Right lobe of liver (tissue), 6 donors: ENCODE measurements around the gene ZBTB4. TPM values are rescaled to one million over a fixed set of nuclear protein-coding genes. Genes with fewer than 3 reads are reported as not detected.

ENCODE experiments used
- ATAC-seq, 4 donors: fragments of 200-7000 bp; cut with Tn5 transposase; one replicate each; pipeline ENCODE4 v1.9.1; 2020; ENCODE audit warnings: mild to moderate bottlenecking in 4 of 4, moderate library complexity in 4 of 4
- DNase-seq, 3 donors: peaks; one replicate each; pipeline ENCODE4 v3.0.0-alpha.2; 2020
- H3K27ac ChIP-seq, 3 donors: fragments of 200-600 bp; one replicate each; pipeline ENCODE4 v1.8.0; 2022
- H3K27me3 ChIP-seq, 2 donors: fragments of 200-600 bp; one replicate each; pipeline ENCODE4 v1.8.0; 2022
- H3K36me3 ChIP-seq, 4 donors: fragments of 200-600 bp; sonication (generic) in 1 of 4; one replicate each; pipeline versions ENCODE4 v1.5.1 to v1.8.0; 2017 to 2022; ENCODE audit warnings: control low read depth in 1 of 4
- H3K4me1 ChIP-seq, 4 donors: fragments of 200-600 bp; sonication (generic) in 1 of 4; one replicate each; pipeline versions ENCODE4 v1.5.1 to v1.8.0; 2017 to 2022; ENCODE audit warnings: control low read depth in 1 of 4
- H3K4me3 ChIP-seq, 3 donors: fragments of 200-600 bp; one replicate each; pipeline ENCODE4 v1.8.0; 2022
- H3K9me3 ChIP-seq, 4 donors: fragments of 200-600 bp; sonication (generic) in 1 of 4; one replicate each; pipeline versions ENCODE4 v1.5.1 to v1.8.0; 2017 to 2022; ENCODE audit warnings: control low read depth in 1 of 4
- POLR2A ChIP-seq: fragments of 450-650 bp; IDR thresholded peaks from one replicate; pipeline ENCODE4 v1.6.1; 2017; ENCODE audit warnings: antibody characterized with exemption, mild to moderate bottlenecking
- WGBS: methylation state at CpG from one replicate; pipeline ENCODE4 v1.1.6; 2018; ENCODE audit warnings: low coverage, low lambda C conversion rate; ENCODE audit not compliant: insufficient coverage; ENCODE audit errors: missing lambda C conversion rate; 5-methylcytosine and 5-hydroxymethylcytosine counted together
- intact Hi-C, 2 donors: fragments of 100-400 bp; cut with DNase I; formaldehyde crosslinking; loops; one replicate each; pipeline versions ENCODE4 v1.11.2 to v1.14.1; 2022
- total RNA-seq, 6 experiments: library from RNA; depleted of rRNA in 2 of 6; stranded (reverse); fragments of >200 nt in 2 of 6; fragmentation: NEBNext Ultra II Directional in 3 of 6; extraction: Animal tissue kit (Norgen Biotek cat#: 25700) in 3 of 6; gene quantifications; one replicate each; pipeline versions ENCODE4 v1.1.0 to v1.2.4, GENCODE V29; 2016 to 2023
- TF ChIP-seq, protein P1 (sequence below), 4 donors: fragments of 200-600 bp in 3 of 4; fragments of 450-650 bp in 1 of 4; IDR thresholded peaks; one replicate each; pipeline versions ENCODE4 v1.5.1 to v1.8.0; 2016 to 2022; ENCODE audit warnings: antibody characterized with exemption in 4 of 4, mild to moderate bottlenecking in 2 of 4
- donor health status: DM: no; HTN: yes; CAD: no.
- donor health status: DM: no; HTN: no; CAD: no.
- donor health status: DM: no; HTN: no; CAD: no.
- donor health status: DM: no; HTN: yes; CAD: no.
- donor health status: DM: no; HTN: yes; CAD: no.

Gene ZBTB4
- total RNA-seq, 6 experiments from 2014 or later = 5.7 to 10.5 (median 7.9) TPM

DNA sequence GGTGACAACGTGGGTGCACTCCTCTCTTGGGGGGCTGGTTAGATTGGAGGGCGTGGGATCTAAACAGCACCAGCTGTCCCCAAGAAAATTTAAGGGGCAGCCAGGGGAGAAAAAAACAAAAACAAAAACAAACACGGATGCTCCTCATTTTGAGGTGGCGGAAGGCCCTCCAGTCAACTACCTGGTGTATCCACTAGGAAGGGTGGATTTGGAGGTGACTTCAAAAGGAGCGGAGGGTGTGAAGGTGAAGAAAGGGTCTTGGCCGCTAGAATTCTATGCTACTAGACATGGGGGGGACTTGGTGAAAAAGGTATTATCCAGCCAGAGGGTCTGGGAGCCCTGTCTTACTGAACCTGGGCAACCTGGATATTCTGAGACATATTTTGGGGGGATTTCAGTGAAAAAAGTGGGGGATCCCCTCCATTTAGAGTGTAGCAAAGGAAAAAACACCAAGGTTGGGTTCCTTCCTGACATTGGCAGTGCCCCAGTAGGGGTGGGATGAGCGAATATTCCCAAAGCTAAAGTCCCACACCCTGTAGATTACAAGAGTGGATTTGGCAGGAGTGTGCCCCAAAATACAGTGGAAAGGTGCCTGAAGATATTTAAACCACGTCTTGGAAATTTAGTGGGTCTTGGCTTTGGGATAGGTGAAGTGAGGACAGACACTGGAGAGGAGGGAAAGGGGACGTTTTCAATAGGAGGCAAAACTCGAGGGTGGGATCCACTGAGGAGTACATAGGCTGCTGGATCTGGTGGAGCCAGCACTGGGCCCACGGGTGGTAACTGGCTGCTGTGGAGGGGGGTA, 40.6 kb downstream of the ZBTB4 start:
- H3K36me3 ChIP-seq = no peaks in the 10 kb centered on the region
- H3K4me3 ChIP-seq = peak overlapping the region in 1 of 3 donors; percentile 24
- H3K27me3 ChIP-seq = no peaks in the 10 kb centered on the region
- intact Hi-C loops = loop anchor here in 1 of 2 donors (5.0 kb wide), 1 partner anchor 82 kb away; the partner anchor contains the start of gene TMEM95
- no peak for ATAC-seq
- WGBS = 52% methylated on average over 11 of the region's 11 CpGs
- DNase-seq = no peak
- no peaks in the 10 kb centered on the region for H3K9me3 ChIP-seq
- peaks cover 0 to 42% (median 12%) of the 10 kb centered on the region in 4 donors for H3K4me1 ChIP-seq
- TF ChIP-seq, protein P1, sequence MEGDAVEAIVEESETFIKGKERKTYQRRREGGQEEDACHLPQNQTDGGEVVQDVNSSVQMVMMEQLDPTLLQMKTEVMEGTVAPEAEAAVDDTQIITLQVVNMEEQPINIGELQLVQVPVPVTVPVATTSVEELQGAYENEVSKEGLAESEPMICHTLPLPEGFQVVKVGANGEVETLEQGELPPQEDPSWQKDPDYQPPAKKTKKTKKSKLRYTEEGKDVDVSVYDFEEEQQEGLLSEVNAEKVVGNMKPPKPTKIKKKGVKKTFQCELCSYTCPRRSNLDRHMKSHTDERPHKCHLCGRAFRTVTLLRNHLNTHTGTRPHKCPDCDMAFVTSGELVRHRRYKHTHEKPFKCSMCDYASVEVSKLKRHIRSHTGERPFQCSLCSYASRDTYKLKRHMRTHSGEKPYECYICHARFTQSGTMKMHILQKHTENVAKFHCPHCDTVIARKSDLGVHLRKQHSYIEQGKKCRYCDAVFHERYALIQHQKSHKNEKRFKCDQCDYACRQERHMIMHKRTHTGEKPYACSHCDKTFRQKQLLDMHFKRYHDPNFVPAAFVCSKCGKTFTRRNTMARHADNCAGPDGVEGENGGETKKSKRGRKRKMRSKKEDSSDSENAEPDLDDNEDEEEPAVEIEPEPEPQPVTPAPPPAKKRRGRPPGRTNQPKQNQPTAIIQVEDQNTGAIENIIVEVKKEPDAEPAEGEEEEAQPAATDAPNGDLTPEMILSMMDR (IDR thresholded peaks at IDR 0.05) = no peak
- TF ChIP-seq POLR2A = no peak
- no peak overlapping the region for H3K27ac ChIP-seq

- peak in 2 of 4 donors; percentile 1 to 2 for ATAC-seq
- no peak overlapping the region for H3K27ac ChIP-seq
- intact Hi-C loops = loop anchor here in 1 of 2 donors (5.0 kb wide), 1 partner anchor 81 kb away; the partner anchor contains the start of gene TMEM95
- H3K27me3 ChIP-seq = no peaks in the 10 kb centered on the region
- peak; percentile 74 to 82 (median 81) for DNase-seq
- 42% methylated on average over 36 of the region's 48 CpGs for WGBS
- peaks cover 0 to 42% (median 12%) of the 10 kb centered on the region in 4 donors for H3K4me1 ChIP-seq
- TF ChIP-seq POLR2A = no peak
- TF ChIP-seq, protein P1 (IDR thresholded peaks at IDR 0.05) = no peak
- no peaks in the 10 kb centered on the region for H3K36me3 ChIP-seq
- H3K4me3 ChIP-seq = peak overlapping the region in 2 of 3 donors; percentile 12 to 24
- H3K9me3 ChIP-seq = no peaks in the 10 kb centered on the region
Measured at GRCh38 chr17:7437950-7438614, 41.3 kb downstream of the ZBTB4 start.

DNA sequence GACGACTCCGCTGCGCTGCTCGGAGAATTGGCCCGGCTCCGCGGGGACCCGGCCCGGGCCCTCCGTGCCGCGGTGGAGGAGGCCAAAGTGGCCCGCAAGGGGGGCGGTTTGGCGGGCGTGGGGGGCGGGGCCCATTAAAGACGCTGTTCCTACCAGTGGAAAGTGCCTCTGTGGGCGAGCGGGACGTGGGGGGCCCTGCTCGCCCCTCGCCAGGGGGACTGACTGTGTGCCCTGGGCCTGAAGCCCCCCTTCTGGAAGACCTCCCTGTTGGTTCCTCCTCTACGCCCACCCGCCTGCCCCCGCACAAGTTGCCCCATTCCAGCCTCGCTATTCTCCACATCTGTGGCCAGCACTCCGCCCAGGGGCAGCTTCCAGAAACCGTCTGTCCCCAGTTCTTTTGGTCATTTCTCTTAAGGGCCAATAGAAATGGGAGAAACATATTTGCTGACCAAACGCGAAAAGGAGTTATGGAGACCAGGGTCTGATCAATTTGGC, 42.0 kb downstream of the ZBTB4 start:
- Histone ChIP-seq H3K27ac (peak overlapping the region in 1 of 3 donors; percentile 65), H3K36me3 (no peaks in the 10 kb centered on the region), H3K27me3 (no peaks in the 10 kb centered on the region), H3K4me1 (peaks cover 0 to 42% (median 12%) of the 10 kb centered on the region in 4 donors), H3K4me3 (peak overlapping the region in 2 of 3 donors; percentile 44 to 45), H3K9me3 (no peaks in the 10 kb centered on the region)
- no peak for ATAC-seq
- TF ChIP-seq, protein P1 (IDR thresholded peaks at IDR 0.05) = no peak
- no peak for TF ChIP-seq POLR2A
- no peak for DNase-seq
- intact Hi-C loops = loop anchor here in 1 of 2 donors (5.0 kb wide), 1 partner anchor 80 kb away; the partner anchor contains the start of gene TMEM95
- 30% methylated on average over 7 of the region's 31 CpGs for WGBS

- Histone ChIP-seq H3K27ac (peak overlapping the region; percentile 48 to 65 (median 53)), H3K4me3 (peak overlapping the region; percentile 44 to 59 (median 45)), H3K9me3 (no peaks in the 10 kb centered on the region), H3K27me3 (no peaks in the 10 kb centered on the region), H3K36me3 (no peaks in the 10 kb centered on the region), H3K4me1 (peaks cover 0 to 42% (median 12%) of the 10 kb centered on the region in 4 donors)
- DNase-seq (peak; percentile 88 to 91 (median 89)), ATAC-seq (peak; percentile 69 to 86 (median 80))
- peak; percentile 57 for TF ChIP-seq POLR2A
- TF ChIP-seq, protein P1 (IDR thresholded peaks at IDR 0.05) = peak; percentile 90 to 97 (median 92)
- intact Hi-C loops = loop anchor here in 1 of 2 donors (5.0 kb wide), 1 partner anchor 79 kb away; the partner anchor contains the start of gene TMEM95
- 12% methylated on average over 35 of the region's 92 CpGs for WGBS
Measured at GRCh38 chr17:7436556-7437368, 42.7 kb downstream of the ZBTB4 start.
